ENCODE results near the gene PROKR2. TPM values are rescaled to one million over a fixed set of nuclear protein-coding genes. Genes with fewer than 3 reads are reported as not detected.

Gene PROKR2
- total and polyA plus RNA-seq, 2 of the 13 experiments (the other 11 are each of a cell fraction or from before 2014, with no cell fraction given), result not detected

DNA sequence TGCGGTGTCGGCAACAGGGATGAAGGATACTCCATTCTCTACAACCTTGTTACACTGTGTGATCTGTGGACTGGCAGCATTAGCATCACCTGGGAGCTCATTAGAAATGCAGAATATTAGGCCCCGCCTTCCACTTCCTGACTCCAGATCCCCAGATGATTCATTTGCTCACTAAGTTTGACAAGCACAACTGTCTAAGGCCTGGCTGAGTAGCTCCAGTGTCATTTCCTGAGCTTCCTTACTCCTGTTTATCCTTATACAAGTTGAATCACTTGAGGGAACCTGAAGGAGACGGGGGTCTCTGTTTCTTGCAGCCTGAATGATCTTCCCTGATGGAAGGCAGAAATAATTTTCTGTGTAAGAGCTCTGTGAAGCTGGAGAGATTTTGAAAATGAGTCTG, 32.7 kb upstream of the PROKR2 start (continued):
- TF ChIP-seq, protein P1, sequence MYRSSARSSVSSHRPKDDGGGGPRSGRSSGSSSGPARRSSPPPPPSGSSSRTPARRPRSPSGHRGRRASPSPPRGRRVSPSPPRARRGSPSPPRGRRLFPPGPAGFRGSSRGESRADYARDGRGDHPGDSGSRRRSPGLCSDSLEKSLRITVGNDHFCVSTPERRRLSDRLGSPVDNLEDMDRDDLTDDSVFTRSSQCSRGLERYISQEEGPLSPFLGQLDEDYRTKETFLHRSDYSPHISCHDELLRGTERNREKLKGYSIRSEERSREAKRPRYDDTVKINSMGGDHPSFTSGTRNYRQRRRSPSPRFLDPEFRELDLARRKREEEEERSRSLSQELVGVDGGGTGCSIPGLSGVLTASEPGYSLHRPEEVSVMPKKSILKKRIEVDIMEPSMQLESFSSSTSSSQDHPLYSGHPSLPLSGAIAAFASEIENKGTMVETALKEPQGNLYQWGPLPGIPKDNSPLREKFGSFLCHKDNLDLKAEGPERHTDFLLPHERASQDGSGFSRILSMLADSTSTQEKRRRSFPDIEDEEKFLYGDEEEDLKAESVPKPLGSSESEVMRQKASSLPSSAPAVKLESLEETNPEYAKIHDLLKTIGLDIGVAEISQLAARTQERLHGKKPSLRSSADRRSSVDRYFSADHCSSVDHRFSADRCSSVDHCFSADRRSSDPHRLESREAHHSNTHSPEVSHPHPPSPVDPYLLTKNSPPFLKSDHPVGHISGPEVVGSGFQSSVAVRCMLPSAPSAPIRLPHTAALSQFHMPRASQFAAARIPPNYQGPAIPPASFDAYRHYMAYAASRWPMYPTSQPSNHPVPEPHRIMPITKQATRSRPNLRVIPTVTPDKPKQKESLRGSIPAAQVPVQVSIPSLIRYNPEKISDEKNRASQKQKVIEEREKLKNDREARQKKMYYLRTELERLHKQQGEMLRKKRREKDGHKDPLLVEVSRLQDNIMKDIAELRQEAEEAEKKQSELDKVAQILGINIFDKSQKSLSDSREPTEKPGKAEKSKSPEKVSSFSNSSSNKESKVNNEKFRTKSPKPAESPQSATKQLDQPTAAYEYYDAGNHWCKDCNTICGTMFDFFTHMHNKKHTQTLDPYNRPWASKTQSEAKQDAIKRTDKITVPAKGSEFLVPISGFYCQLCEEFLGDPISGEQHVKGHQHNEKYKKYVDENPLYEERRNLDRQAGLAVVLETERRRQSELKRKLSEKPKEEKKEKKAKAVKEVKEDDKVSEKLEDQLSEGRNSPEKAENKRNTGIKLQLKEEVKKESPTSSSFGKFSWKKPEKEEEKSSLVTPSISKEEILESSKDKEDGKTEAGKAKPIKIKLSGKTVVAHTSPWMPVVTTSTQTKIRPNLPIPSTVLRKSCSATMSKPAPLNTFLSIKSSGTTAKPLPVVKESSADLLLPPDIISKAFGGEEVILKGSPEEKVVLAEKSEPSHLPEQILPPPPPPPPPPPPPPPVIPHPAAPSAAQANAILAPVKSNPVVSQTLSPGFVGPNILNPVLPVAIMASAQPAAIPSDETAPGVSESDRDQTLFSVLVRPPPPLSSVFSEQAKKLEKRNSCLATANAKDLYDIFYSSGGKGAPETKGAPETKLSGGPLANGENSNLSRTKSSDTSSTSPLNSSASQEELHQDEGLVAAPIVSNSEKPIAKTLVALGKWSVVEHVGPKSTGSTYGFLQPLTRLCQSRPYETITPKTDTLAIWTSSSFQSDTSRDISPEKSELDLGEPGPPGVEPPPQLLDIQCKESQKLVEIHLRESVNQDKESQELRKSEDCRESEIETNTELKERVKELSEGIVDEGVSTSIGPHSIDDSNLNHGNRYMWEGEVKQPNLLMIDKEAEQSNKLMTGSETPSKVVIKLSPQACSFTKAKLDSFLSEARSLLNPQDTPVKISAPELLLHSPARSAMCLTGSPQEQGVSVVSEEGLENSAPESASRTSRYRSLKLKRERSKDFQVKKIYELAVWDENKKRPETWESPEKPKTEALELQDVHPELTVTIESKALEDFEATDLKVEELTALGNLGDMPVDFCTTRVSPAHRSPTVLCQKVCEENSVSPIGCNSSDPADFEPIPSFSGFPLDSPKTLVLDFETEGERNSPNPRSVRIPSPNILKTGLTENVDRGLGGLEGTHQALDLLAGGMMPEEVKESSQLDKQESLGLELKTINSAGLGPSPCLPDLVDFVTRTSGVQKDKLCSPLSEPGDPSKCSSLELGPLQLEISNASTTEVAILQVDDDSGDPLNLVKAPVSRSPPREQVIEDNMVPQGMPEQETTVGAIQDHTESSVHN (CRISPR knock-in tag; IDR thresholded peaks at IDR 0.05), result no peak
- no peak for TF ChIP-seq SKI (IDR thresholded peaks at IDR 0.05; ENCODE audit: partially characterized antibody)
- TF ChIP-seq, protein P2, sequence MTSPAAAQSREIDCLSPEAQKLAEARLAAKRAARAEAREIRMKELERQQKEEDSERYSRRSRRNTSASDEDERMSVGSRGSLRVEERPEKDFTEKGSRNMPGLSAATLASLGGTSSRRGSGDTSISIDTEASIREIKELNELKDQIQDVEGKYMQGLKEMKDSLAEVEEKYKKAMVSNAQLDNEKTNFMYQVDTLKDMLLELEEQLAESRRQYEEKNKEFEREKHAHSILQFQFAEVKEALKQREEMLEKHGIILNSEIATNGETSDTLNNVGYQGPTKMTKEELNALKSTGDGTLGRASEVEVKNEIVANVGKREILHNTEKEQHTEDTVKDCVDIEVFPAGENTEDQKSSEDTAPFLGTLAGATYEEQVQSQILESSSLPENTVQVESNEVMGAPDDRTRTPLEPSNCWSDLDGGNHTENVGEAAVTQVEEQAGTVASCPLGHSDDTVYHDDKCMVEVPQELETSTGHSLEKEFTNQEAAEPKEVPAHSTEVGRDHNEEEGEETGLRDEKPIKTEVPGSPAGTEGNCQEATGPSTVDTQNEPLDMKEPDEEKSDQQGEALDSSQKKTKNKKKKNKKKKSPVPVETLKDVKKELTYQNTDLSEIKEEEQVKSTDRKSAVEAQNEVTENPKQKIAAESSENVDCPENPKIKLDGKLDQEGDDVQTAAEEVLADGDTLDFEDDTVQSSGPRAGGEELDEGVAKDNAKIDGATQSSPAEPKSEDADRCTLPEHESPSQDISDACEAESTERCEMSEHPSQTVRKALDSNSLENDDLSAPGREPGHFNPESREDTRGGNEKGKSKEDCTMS (CRISPR knock-in tag; conservative IDR thresholded peaks at IDR 0.05), result no peak
